Fibroblast of mammary gland (primary cell): ENCODE measurements around the gene CD164L2.

Source experiments
- DNase-seq: peaks from one replicate; pipeline ENCODE4 v3.0.0-alpha.2; 2010; ENCODE audit warnings: low read depth
- H3K4me3 ChIP-seq: 2 replicates; pipeline ENCODE4 v1.5.1; 2011; ENCODE audit warnings: low read depth, mild to moderate bottlenecking, low read length, moderate library complexity; ENCODE audit not compliant: control insufficient read depth
- TF ChIP-seq, protein P1 (sequence below): conservative IDR thresholded peaks from 2 replicates; pipeline ENCODE4 v1.5.1; 2011; ENCODE audit warnings: low read depth, low read length, inconsistent platforms; ENCODE audit not compliant: control insufficient read depth, insufficient read depth

Gene CD164L2

DNA sequence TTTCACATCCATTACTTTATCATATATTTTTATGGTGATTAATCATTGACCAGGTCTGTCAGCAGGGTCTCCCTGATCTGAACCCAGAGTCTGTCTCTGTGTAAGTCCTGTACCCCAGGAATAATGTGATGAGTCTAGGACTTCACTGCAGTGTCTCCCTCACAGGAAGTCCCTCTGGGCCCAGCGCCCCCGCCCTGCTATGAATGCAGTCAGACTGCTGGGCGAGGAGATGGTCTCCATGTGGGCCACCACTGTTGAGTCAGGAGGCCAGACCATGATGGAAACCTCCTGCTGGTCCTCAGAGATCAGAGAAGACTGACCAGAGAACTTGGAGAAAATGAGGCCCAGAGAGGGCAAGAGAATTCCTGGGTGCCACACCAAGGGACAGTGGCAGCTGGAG is 51.7 kb downstream of the CD164L2 start:
- TF ChIP-seq, protein P1, sequence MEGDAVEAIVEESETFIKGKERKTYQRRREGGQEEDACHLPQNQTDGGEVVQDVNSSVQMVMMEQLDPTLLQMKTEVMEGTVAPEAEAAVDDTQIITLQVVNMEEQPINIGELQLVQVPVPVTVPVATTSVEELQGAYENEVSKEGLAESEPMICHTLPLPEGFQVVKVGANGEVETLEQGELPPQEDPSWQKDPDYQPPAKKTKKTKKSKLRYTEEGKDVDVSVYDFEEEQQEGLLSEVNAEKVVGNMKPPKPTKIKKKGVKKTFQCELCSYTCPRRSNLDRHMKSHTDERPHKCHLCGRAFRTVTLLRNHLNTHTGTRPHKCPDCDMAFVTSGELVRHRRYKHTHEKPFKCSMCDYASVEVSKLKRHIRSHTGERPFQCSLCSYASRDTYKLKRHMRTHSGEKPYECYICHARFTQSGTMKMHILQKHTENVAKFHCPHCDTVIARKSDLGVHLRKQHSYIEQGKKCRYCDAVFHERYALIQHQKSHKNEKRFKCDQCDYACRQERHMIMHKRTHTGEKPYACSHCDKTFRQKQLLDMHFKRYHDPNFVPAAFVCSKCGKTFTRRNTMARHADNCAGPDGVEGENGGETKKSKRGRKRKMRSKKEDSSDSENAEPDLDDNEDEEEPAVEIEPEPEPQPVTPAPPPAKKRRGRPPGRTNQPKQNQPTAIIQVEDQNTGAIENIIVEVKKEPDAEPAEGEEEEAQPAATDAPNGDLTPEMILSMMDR, result no peak
- no peak for DNase-seq
- no peak overlapping the region for H3K4me3 ChIP-seq

DNA sequence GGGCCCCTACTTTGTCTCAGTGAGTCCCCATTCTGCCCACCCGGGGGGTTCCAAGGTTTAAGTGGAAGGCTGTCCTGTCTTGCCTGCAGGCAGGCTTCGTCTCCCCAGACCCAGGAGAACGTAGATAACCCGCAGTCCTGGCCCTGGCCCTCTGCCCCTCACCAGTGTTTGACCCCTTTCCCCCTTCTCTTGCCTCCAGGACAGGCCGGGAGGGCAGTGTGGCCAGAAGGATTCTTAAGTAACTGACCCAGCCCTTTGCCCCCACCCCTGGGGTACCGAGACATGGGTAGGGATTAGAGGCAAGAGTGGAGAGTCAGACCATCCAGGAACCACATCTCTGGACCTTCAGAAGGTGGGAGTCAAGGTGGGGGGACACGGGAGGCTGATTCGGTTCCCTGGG is 52.3 kb downstream of the CD164L2 start:
- TF ChIP-seq, protein P1, result no peak
- H3K4me3 ChIP-seq, result no peak overlapping the region
- no peak for DNase-seq
